ENCODE results near the gene C2orf49.
A peak's percentile ranks its signal among the peaks of the same experiment; 100 is the strongest.

Gene C2orf49

GRCh38 chr2:105337122-105338019, at the start of gene C2orf49:
C2orf49 (plus strand) TSS chr2:105337540; CDS start chr2:105337588, 48 bp downstream.
- peak; percentile 50 to 85 (median 70) for DNase-seq (ENCODE audit: low read depth in 3 of 3, low spot score in 1 of 3)

- no peak for DNase-seq (ENCODE audit: low read depth in 3 of 3, low spot score in 1 of 3)
Observed at GRCh38 chr2:105287692-105288091, 49.6 kb upstream of the C2orf49 start.

- DNase-seq (ENCODE audit: low read depth in 3 of 3, low spot score in 1 of 3): no peak
Observed at GRCh38 chr2:105288133-105288532, 49.2 kb upstream of the C2orf49 start.

- no peak for DNase-seq (ENCODE audit: low read depth in 3 of 3, low spot score in 1 of 3)
Observed at GRCh38 chr2:105290981-105291660, 46.2 kb upstream of the C2orf49 start.

GRCh38 chr2:105291981-105292380, 45.4 kb upstream of the C2orf49 start:
- no peak for DNase-seq (ENCODE audit: low read depth in 3 of 3, low spot score in 1 of 3)

GRCh38 chr2:105294046-105294445, 43.3 kb upstream of the C2orf49 start:
- DNase-seq (ENCODE audit: low read depth in 3 of 3, low spot score in 1 of 3): no peak

GRCh38 chr2:105294844-105295481, 42.4 kb upstream of the C2orf49 start:
- no peak for DNase-seq (ENCODE audit: low read depth in 3 of 3, low spot score in 1 of 3)

GRCh38 chr2:105296017-105296611, 41.2 kb upstream of the C2orf49 start:
- DNase-seq (ENCODE audit: low read depth in 3 of 3, low spot score in 1 of 3): no peak

GRCh38 chr2:105297216-105297615, 40.1 kb upstream of the C2orf49 start:
- DNase-seq (ENCODE audit: low read depth in 3 of 3, low spot score in 1 of 3): no peak

GRCh38 chr2:105298017-105298416, 39.3 kb upstream of the C2orf49 start:
- no peak for DNase-seq (ENCODE audit: low read depth in 3 of 3, low spot score in 1 of 3)

- no peak for DNase-seq (ENCODE audit: low read depth in 3 of 3, low spot score in 1 of 3)
Observed at GRCh38 chr2:105299290-105299689, 38.0 kb upstream of the C2orf49 start.

GRCh38 chr2:105301646-105302045, 35.7 kb upstream of the C2orf49 start:
- DNase-seq (ENCODE audit: low read depth in 3 of 3, low spot score in 1 of 3): no peak

GRCh38 chr2:105307146-105307545, 30.2 kb upstream of the C2orf49 start:
- DNase-seq (ENCODE audit: low read depth in 3 of 3, low spot score in 1 of 3): no peak

- DNase-seq (ENCODE audit: low read depth in 3 of 3, low spot score in 1 of 3): no peak
Observed at GRCh38 chr2:105307550-105307949, 29.8 kb upstream of the C2orf49 start.

GRCh38 chr2:105307962-105308361, 29.4 kb upstream of the C2orf49 start:
- no peak for DNase-seq (ENCODE audit: low read depth in 3 of 3, low spot score in 1 of 3)

GRCh38 chr2:105308382-105309146, 28.8 kb upstream of the C2orf49 start:
- no peak for DNase-seq (ENCODE audit: low read depth in 3 of 3, low spot score in 1 of 3)

GRCh38 chr2:105309147-105309545, 28.2 kb upstream of the C2orf49 start:
- DNase-seq (ENCODE audit: low read depth in 3 of 3, low spot score in 1 of 3): no peak

- DNase-seq (ENCODE audit: low read depth in 3 of 3, low spot score in 1 of 3): no peak
Observed at GRCh38 chr2:105313877-105314276, 23.5 kb upstream of the C2orf49 start.

GRCh38 chr2:105315314-105315713, 22.0 kb upstream of the C2orf49 start:
- no peak for DNase-seq (ENCODE audit: low read depth in 3 of 3, low spot score in 1 of 3)

GRCh38 chr2:105317937-105318336, 19.4 kb upstream of the C2orf49 start:
- no peak for DNase-seq (ENCODE audit: low read depth in 3 of 3, low spot score in 1 of 3)
